GM12878 (cell line): ENCODE results near the gene GPR158. TPM values are rescaled to one million over a fixed set of nuclear protein-coding genes. Genes with fewer than 3 reads are reported as not detected.

Experiments used
- ATAC-seq: fragments of 200-7000 bp; cut with Tn5 transposase; 3 replicates; pipeline ENCODE4 v1.9.1; 2020; ENCODE audit warnings: mild to moderate bottlenecking, moderate library complexity
- BruUV-seq: library from RNA; stranded (reverse); fragments of 400-500 nt; replicated peaks from 2 replicates; lab custom pipeline; 2021; lab: Mats Ljungman, UMichigan
- CTCF ChIA-PET: fragments of 300-600 bp; sonication (Branson Sonifier 250); formaldehyde crosslinking; extraction: SDS; loops from one replicate; lab custom pipeline; 2021; ENCODE audit warnings: inconsistent platforms; lab: Yijun Ruan, JAX
- POLR2A ChIA-PET: fragments of 350-600 bp; formaldehyde crosslinking; extraction: SDS; loops from one replicate; lab custom pipeline; 2021; ENCODE audit warnings: inconsistent platforms; lab: Charles Lee
- RAD21 ChIA-PET: fragments of 300-600 bp; sonication (Branson Sonifier 250); formaldehyde crosslinking; loops from one replicate; lab custom pipeline; 2023; ENCODE audit warnings: antibody characterized with exemption; ENCODE audit not compliant: unreplicated experiment; lab: Charles Lee
- SMC1A ChIA-PET: fragments of 300-600 bp; sonication (Branson Sonifier 250); formaldehyde crosslinking; loops from one replicate; lab custom pipeline; 2023; ENCODE audit not compliant: unreplicated experiment, uncharacterized antibody; lab: Charles Lee
- DNase-seq: peaks from one replicate; pipeline ENCODE4 v3.0.0-alpha.2; 2011; ENCODE audit warnings: low read depth, low spot score
- FAIRE-seq: peaks from 3 replicates; lab custom pipeline; 2011; peaks lifted over from hg19 to GRCh38; lab: Jason Lieb, UNC
- H2AFZ ChIP-seq: 2 replicates; pipeline ENCODE4 v1.6.0; 2011; ENCODE audit warnings: low read depth, low read length, control low read depth; ENCODE audit not compliant: control insufficient read depth
- H3K27ac ChIP-seq: 2 replicates; pipeline ENCODE4 v1.5.1; 2011; ENCODE audit warnings: control low read depth; ENCODE audit not compliant: control insufficient read depth, insufficient read depth
- H3K27me3 ChIP-seq, 2 experiments: replicated peaks in 1 of 2; 2 replicates each; pipeline versions ENCODE4 v1.6.0 to v1.6.1; 2011; ENCODE audit warnings: low read length in 1 of 2; ENCODE audit not compliant: control insufficient read depth in 2 of 2, insufficient read depth in 2 of 2
- H3K36me3 ChIP-seq, 2 experiments: 2 replicates each; pipeline ENCODE4 v1.5.1; 2011; ENCODE audit warnings: low read length in 1 of 2; ENCODE audit not compliant: control insufficient read depth in 2 of 2, insufficient read depth in 2 of 2
- H3K4me1 ChIP-seq: 2 replicates; pipeline ENCODE4 v1.6.1; 2011; ENCODE audit warnings: mild to moderate bottlenecking, low read length, moderate library complexity, mixed read lengths; ENCODE audit not compliant: control insufficient read depth, insufficient read depth
- H3K4me2 ChIP-seq: 2 replicates; pipeline ENCODE4 v1.6.0; 2011; ENCODE audit warnings: control low read depth; ENCODE audit not compliant: control insufficient read depth, insufficient read depth
- H3K4me3 ChIP-seq: fragments of 200-600 bp; sonication (generic); 2 replicates; pipeline ENCODE4 v1.5.1; 2016
- H3K79me2 ChIP-seq: 2 replicates; pipeline ENCODE4 v1.6.0; 2011; ENCODE audit warnings: low read length; ENCODE audit not compliant: control insufficient read depth, insufficient read depth
- H3K9ac ChIP-seq: 2 replicates; pipeline ENCODE4 v1.8.0; 2011; ENCODE audit warnings: low read length, control low read depth, mixed read lengths; ENCODE audit not compliant: control insufficient read depth, insufficient read depth
- H3K9me3 ChIP-seq: replicated peaks from 3 replicates; pipeline ENCODE4 v1.5.1; 2011; ENCODE audit warnings: mild to moderate bottlenecking, low read length; ENCODE audit not compliant: control insufficient read depth, insufficient read depth
- H4K20me1 ChIP-seq: 2 replicates; pipeline ENCODE4 v1.6.0; 2011; ENCODE audit not compliant: control insufficient read depth, insufficient read depth
- EGR1 ChIP-seq, 2 experiments: IDR thresholded peaks; 1 replicate in 1 of 2; 2 replicates in 1 of 2; pipeline ENCODE4 v1.6.1; 2011 to 2012; ENCODE audit warnings: low read depth in 2 of 2, low read length in 2 of 2, borderline replicate concordance in 1 of 2, mild to moderate bottlenecking in 1 of 2, moderate library complexity in 1 of 2
- ESRRA ChIP-seq: IDR thresholded peaks from 2 replicates; pipeline ENCODE4 v1.6.1; 2012; ENCODE audit warnings: mild to moderate bottlenecking, low read length, improper control_type of control experiment
- IRF4 ChIP-seq: IDR thresholded peaks from 2 replicates; pipeline ENCODE4 v1.6.1; 2011; ENCODE audit warnings: low read depth, low read length
- NBN ChIP-seq: fragments of 450-650 bp; IDR thresholded peaks from 2 replicates; pipeline ENCODE4 v1.6.1; 2016
- NFIC ChIP-seq: IDR thresholded peaks from 2 replicates; pipeline ENCODE4 v1.6.1; 2012; ENCODE audit warnings: low read depth, mild to moderate bottlenecking, inconsistent platforms, low read length, moderate library complexity
- PAX8 ChIP-seq: fragments of 450-650 bp; IDR thresholded peaks from 2 replicates; pipeline ENCODE4 v1.6.1; 2017; ENCODE audit warnings: mild to moderate bottlenecking, moderate library complexity
- RFX5 ChIP-seq: IDR thresholded peaks from 2 replicates; pipeline ENCODE4 v1.6.1; 2011; ENCODE audit warnings: low read depth, low read length, improper control_type of control experiment
- RUNX3 ChIP-seq: IDR thresholded peaks from 2 replicates; pipeline ENCODE4 v1.6.1; 2012; ENCODE audit warnings: low read length, inconsistent platforms
- SMAD5 ChIP-seq: IDR thresholded peaks from 2 replicates; pipeline ENCODE4 v1.6.1; 2016; ENCODE audit warnings: antibody characterized with exemption, low read depth
- SUPT20H ChIP-seq: IDR thresholded peaks from 2 replicates; pipeline ENCODE4 v1.6.1; 2011; ENCODE audit warnings: low read depth, mild to moderate bottlenecking, low read length, moderate library complexity, borderline replicate concordance; ENCODE audit not compliant: control insufficient read depth
- TCF12 ChIP-seq: IDR thresholded peaks from 2 replicates; pipeline ENCODE4 v1.6.1; 2011; ENCODE audit warnings: low read depth, mild to moderate bottlenecking, low read length
- TCF3 ChIP-seq: IDR thresholded peaks from 2 replicates; pipeline ENCODE4 v1.6.1; 2012; ENCODE audit warnings: low read depth, mild to moderate bottlenecking, low read length, borderline replicate concordance; ENCODE audit not compliant: insufficient read depth
- YBX1 ChIP-seq: fragments of 450-650 bp; IDR thresholded peaks from 2 replicates; pipeline ENCODE4 v1.6.1; 2016; ENCODE audit warnings: antibody characterized with exemption
- ZNF274 ChIP-seq: IDR thresholded peaks from one replicate; pipeline ENCODE4 v1.8.0; 2011; ENCODE audit not compliant: insufficient read length, insufficient read depth
- WGBS: methylation state at CpG from one replicate; pipeline ENCODE4 v1.1.6; 2016; ENCODE audit warnings: low lambda C conversion rate; ENCODE audit not compliant: insufficient replicate concordance, insufficient coverage; ENCODE audit errors: missing lambda C conversion rate; 5-methylcytosine and 5-hydroxymethylcytosine counted together
- in situ Hi-C: fragments of 300-500 bp; cut with MboI; formaldehyde crosslinking; loops from 9 replicates; pipeline ENCODE4 v1.14.3; 2018; ENCODE audit warnings: mixed read lengths
- intact Hi-C: fragments of 100-400 bp; cut with micrococcal nuclease; formaldehyde crosslinking; loops from one replicate; pipeline ENCODE4 v1.14.2; 2022; ENCODE audit not compliant: unreplicated experiment
- polyA plus RNA-seq, 11 experiments: library from polyadenylated mRNA; depleted of rRNA in 4 of 11; unstranded in 6 of 11; stranded (reverse) in 5 of 11; fragments of >200 nt; fragmentation: Nextera tagmentation in 4 of 11; fragmentation: Illumina TruSeq in 1 of 11; extraction: Ambion mirVana in 4 of 11; extraction: Trizol in 1 of 11; gene quantifications; 1 replicate in 1 of 11; 2 replicates in 10 of 11; pipeline versions ENCODE4 v1.2.1 to v1.2.3, GENCODE V29; 2011 to 2016; ENCODE audit warnings: inconsistent platforms in 2 of 11, missing spikeins in 2 of 11, low read depth in 1 of 11
- total RNA-seq, 4 experiments: library from RNA; depleted of rRNA in 3 of 4; stranded (reverse); fragments of >200 nt in 3 of 4; fragmentation: Illumina TruSeq in 1 of 4; extraction: Trizol in 1 of 4; gene quantifications; 2 replicates each; pipeline versions ENCODE4 v1.2.1 to v1.2.3, GENCODE V29; 2013 to 2021
- TF ChIP-seq, protein P1 (sequence below): fragments of 450-650 bp; IDR thresholded peaks from 2 replicates; pipeline ENCODE4 v1.6.1; 2018; ENCODE audit warnings: mild to moderate bottlenecking, low read depth, moderate library complexity; ENCODE audit not compliant: partially characterized antibody
- TF ChIP-seq, protein P2 (sequence below), 3 experiments: IDR thresholded peaks in 2 of 3; conservative IDR thresholded peaks in 1 of 3; 2 replicates each; pipeline ENCODE4 v1.5.1; 2011; ENCODE audit warnings: low read depth in 3 of 3, low read length in 3 of 3, mild to moderate bottlenecking in 3 of 3, control low read depth in 2 of 3, moderate library complexity in 2 of 3, inconsistent platforms in 1 of 3, mixed read lengths in 1 of 3; ENCODE audit not compliant: control insufficient read depth in 2 of 3, insufficient read depth in 1 of 3; ENCODE audit errors: extremely low read depth in 1 of 3
- TF ChIP-seq, protein P3 (sequence below): IDR thresholded peaks from 2 replicates; pipeline ENCODE4 v1.6.1; 2011; ENCODE audit warnings: borderline replicate concordance, low read depth, mild to moderate bottlenecking, moderate library complexity, mixed read lengths, low read length; ENCODE audit not compliant: insufficient read depth; ENCODE audit errors: extremely low read length

GPR158 gene
- total and polyA plus RNA-seq, 10 of the 15 experiments (the other 5 are each of a cell fraction or from before 2014, with no cell fraction given), result not detected

DNA sequence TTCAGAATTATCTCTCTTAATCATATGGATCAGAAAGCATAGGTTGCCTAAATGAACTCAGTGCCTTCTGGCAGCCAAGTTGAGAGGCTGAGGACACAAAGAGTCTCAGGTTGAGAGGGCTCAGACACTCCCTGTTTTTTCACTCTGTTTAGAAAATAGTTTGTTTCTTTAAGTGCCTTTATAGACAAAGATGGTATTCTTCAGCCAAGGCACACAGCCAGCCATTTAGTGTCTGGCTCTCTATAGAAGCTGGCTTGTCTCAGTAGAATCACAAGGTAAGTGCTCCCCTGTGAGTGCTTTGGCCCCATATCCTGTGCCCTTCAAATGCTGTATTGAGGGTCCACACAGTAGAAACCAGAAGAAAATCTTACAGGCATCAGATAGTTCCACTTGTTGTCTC lies 3.6 kb downstream of the GPR158 start (continued):
- TF ChIP-seq, protein P1, sequence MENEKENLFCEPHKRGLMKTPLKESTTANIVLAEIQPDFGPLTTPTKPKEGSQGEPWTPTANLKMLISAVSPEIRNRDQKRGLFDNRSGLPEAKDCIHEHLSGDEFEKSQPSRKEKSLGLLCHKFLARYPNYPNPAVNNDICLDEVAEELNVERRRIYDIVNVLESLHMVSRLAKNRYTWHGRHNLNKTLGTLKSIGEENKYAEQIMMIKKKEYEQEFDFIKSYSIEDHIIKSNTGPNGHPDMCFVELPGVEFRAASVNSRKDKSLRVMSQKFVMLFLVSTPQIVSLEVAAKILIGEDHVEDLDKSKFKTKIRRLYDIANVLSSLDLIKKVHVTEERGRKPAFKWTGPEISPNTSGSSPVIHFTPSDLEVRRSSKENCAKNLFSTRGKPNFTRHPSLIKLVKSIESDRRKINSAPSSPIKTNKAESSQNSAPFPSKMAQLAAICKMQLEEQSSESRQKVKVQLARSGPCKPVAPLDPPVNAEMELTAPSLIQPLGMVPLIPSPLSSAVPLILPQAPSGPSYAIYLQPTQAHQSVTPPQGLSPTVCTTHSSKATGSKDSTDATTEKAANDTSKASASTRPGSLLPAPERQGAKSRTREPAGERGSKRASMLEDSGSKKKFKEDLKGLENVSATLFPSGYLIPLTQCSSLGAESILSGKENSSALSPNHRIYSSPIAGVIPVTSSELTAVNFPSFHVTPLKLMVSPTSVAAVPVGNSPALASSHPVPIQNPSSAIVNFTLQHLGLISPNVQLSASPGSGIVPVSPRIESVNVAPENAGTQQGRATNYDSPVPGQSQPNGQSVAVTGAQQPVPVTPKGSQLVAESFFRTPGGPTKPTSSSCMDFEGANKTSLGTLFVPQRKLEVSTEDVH, result no peak
- TF ChIP-seq ESRRA (no peak), SUPT20H (no peak)
- TF ChIP-seq, protein P2, sequence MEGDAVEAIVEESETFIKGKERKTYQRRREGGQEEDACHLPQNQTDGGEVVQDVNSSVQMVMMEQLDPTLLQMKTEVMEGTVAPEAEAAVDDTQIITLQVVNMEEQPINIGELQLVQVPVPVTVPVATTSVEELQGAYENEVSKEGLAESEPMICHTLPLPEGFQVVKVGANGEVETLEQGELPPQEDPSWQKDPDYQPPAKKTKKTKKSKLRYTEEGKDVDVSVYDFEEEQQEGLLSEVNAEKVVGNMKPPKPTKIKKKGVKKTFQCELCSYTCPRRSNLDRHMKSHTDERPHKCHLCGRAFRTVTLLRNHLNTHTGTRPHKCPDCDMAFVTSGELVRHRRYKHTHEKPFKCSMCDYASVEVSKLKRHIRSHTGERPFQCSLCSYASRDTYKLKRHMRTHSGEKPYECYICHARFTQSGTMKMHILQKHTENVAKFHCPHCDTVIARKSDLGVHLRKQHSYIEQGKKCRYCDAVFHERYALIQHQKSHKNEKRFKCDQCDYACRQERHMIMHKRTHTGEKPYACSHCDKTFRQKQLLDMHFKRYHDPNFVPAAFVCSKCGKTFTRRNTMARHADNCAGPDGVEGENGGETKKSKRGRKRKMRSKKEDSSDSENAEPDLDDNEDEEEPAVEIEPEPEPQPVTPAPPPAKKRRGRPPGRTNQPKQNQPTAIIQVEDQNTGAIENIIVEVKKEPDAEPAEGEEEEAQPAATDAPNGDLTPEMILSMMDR (IDR thresholded peaks at IDR 0.05 in 2 of 3, conservative IDR thresholded peaks at IDR 0.05 in 1 of 3; ENCODE audit: control insufficient read depth in 2 of 3, extremely low read depth in 1 of 3, insufficient read depth in 1 of 3, low read depth in 3 of 3, low read length in 3 of 3), result no peak

DNA sequence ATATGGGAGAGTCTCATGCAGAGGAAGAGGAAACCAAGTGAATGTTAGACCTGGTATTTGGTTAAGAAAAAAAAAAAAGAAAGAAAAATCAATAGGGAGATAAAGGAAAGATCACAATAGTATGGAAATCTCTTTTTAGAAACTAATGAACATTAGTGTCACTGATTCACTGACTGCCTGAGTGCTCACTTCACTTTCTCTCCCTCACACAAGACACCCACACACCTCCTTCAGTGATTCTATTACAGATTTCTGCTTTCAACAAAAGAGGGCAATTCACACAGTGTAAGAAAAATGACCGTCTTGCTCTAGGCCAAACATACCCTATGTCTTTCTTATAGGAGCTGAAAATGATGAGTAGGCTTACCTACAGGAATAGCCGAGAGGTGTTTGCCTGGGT lies 6.0 kb downstream of the GPR158 start:
- SMC1A ChIA-PET, result interaction anchor here (1.8 kb wide), 1 partner anchor 10 kb away, joined by 4 read pairs; no protein-coding TSS in a partner anchor
- intact Hi-C loops, result no loop called here
- H3K4me3 ChIP-seq, result no peak overlapping the region
- POLR2A ChIA-PET, result no interaction called here
- FAIRE-seq (no peak), DNase-seq (no peak), ATAC-seq (no peak)
- WGBS, result 40% methylated on average over 2 of the region's 2 CpGs
- H3K27me3 ChIP-seq, result no peaks in the 10 kb centered on the region; a peak in 1 of 4 replicates
- H3K36me3 ChIP-seq, result no peaks in the 10 kb centered on the region
- CTCF ChIA-PET, result no interaction called here
- RAD21 ChIA-PET, result no interaction called here
- no peak overlapping the region for H3K27ac ChIP-seq
- no peaks in the 10 kb centered on the region for H3K4me1 ChIP-seq
- H3K9ac ChIP-seq, result no peak overlapping the region
- H4K20me1 ChIP-seq, result no peaks in the 10 kb centered on the region
- no peak overlapping the region for H2AFZ ChIP-seq
- no peaks in the 10 kb centered on the region for H3K79me2 ChIP-seq
- no TSS peak for BruUV-seq
- in situ Hi-C loops, result no loop called here
- H3K4me2 ChIP-seq, result no peak overlapping the region
- H3K9me3 ChIP-seq, result no peaks in the 10 kb centered on the region; the same call in 2 of the 3 replicates
- TF ChIP-seq, protein P3, sequence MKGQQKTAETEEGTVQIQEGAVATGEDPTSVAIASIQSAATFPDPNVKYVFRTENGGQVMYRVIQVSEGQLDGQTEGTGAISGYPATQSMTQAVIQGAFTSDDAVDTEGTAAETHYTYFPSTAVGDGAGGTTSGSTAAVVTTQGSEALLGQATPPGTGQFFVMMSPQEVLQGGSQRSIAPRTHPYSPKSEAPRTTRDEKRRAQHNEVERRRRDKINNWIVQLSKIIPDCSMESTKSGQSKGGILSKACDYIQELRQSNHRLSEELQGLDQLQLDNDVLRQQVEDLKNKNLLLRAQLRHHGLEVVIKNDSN, result no peak
- no peak for TF ChIP-seq NFIC
- TF ChIP-seq YBX1, result no peak
- TF ChIP-seq NBN, result no peak
- TF ChIP-seq SMAD5, result no peak
- TF ChIP-seq IRF4, result no peak
- no peak for TF ChIP-seq RUNX3
- TF ChIP-seq TCF12, result no peak
- no peak for TF ChIP-seq PAX8
- no peak for TF ChIP-seq RFX5
- no peak for TF ChIP-seq ZNF274
- no peak for TF ChIP-seq EGR1 (IDR thresholded peaks at IDR 0.05; ENCODE audit: borderline replicate concordance in 1 of 2, low read depth in 2 of 2, low read length in 2 of 2)
- TF ChIP-seq TCF3, result no peak
